MG63 (cell line): ENCODE data around the gene HTR3C. TPM values are rescaled to one million over a fixed set of nuclear protein-coding genes. Genes with fewer than 3 reads are reported as not detected.
"Not testable (repeated sequence)": the region's sequence is repeated elsewhere in the genome, so short reads cannot be mapped to it uniquely, and the experiment has no call there.

Source experiments
- DNase-seq: peaks from one replicate; pipeline ENCODE4 v3.0.0-alpha.2; 2020
- H3K27me3 ChIP-seq: fragments of 250-450 bp; sonication (Bioruptor Pico); 2 replicates; pipeline ENCODE4 v1.5.1; 2020; ENCODE audit warnings: mild to moderate bottlenecking, moderate library complexity
- H3K36me3 ChIP-seq: fragments of 250-450 bp; sonication (Bioruptor Pico); 2 replicates; pipeline ENCODE4 v1.5.1; 2020; ENCODE audit warnings: mild to moderate bottlenecking, moderate library complexity
- H3K4me3 ChIP-seq: fragments of 250-450 bp; sonication (Bioruptor Pico); 2 replicates; pipeline ENCODE4 v1.5.1; 2020; ENCODE audit warnings: mild to moderate bottlenecking, moderate library complexity
- H3K9me3 ChIP-seq: fragments of 250-450 bp; sonication (Bioruptor Pico); 2 replicates; pipeline ENCODE4 v1.5.1; 2020; ENCODE audit warnings: mild to moderate bottlenecking, moderate library complexity
- total RNA-seq: library from RNA; depleted of rRNA; stranded (reverse); fragments of >200 nt; shearing (Covaris generic); gene quantifications from 2 replicates; pipeline ENCODE4 v1.2.3, GENCODE V29; 2014; ENCODE audit warnings: low replicate concordance

The HTR3C gene
- total RNA-seq, 1 experiment from 2014 or later = not detected

GRCh38 chr3:184067573-184068055 lies 14.8 kb downstream of the HTR3C start:
- Histone ChIP-seq H3K4me3 (no peak overlapping the region), H3K27me3 (no peaks in the 10 kb centered on the region), H3K36me3 (no peaks in the 10 kb centered on the region), H3K9me3 (no peaks in the 10 kb centered on the region; the same call in 1 of the 2 replicates)
- no peak for DNase-seq

GRCh38 chr3:184068344-184068743 lies 15.5 kb downstream of the HTR3C start:
- Histone ChIP-seq H3K4me3 (no peak overlapping the region), H3K9me3 (no peaks in the 10 kb centered on the region; the same call in 1 of the 2 replicates), H3K27me3 (peaks cover under 1% of the 10 kb centered on the region), H3K36me3 (no peaks in the 10 kb centered on the region)
- no peak for DNase-seq

GRCh38 chr3:184071142-184071541 lies 18.3 kb downstream of the HTR3C start:
- not testable (repeated sequence) for H3K4me3 ChIP-seq, DNase-seq, H3K27me3 ChIP-seq, H3K9me3 ChIP-seq, H3K36me3 ChIP-seq

- DNase-seq = no peak
- Histone ChIP-seq H3K36me3 (no peaks in the 10 kb centered on the region), H3K4me3 (no peak overlapping the region), H3K27me3 (peaks cover 3% of the 10 kb centered on the region), H3K9me3 (no peaks in the 10 kb centered on the region; the same call in 1 of the 2 replicates)
Measured at GRCh38 chr3:184073621-184074020, 20.8 kb downstream of the HTR3C start.

DNA sequence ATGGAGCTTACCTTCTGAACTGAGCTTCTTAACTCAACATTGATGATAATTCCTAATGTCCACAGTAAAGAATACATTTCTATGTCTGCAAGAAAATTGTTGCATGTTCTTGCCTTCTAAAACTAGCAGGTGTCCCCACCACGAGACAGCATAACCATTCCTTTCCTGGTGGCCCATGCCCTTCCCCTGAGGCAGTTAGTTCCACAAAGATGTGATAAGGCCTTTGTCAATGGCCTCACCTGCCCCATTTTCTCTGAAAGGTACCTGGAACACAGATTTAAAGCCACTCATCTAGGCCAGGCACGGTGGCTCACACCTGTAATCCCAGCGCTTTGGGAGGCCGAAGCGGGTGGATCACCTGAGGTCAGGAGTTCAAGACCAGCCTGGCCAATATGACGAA lies 23.1 kb downstream of the HTR3C start:
- peaks cover 3% of the 10 kb centered on the region for H3K27me3 ChIP-seq
- H3K4me3 ChIP-seq = no peak overlapping the region
- H3K9me3 ChIP-seq = no peaks in the 10 kb centered on the region; the same call in 1 of the 2 replicates
- no peaks in the 10 kb centered on the region for H3K36me3 ChIP-seq
- no peak for DNase-seq

- no peaks in the 10 kb centered on the region for H3K36me3 ChIP-seq
- H3K9me3 ChIP-seq = no peaks in the 10 kb centered on the region
- no peak overlapping the region for H3K4me3 ChIP-seq
- no peak for DNase-seq
- peaks cover 3% of the 10 kb centered on the region for H3K27me3 ChIP-seq
Measured at GRCh38 chr3:184077881-184078280, 25.0 kb downstream of the HTR3C start.

DNA sequence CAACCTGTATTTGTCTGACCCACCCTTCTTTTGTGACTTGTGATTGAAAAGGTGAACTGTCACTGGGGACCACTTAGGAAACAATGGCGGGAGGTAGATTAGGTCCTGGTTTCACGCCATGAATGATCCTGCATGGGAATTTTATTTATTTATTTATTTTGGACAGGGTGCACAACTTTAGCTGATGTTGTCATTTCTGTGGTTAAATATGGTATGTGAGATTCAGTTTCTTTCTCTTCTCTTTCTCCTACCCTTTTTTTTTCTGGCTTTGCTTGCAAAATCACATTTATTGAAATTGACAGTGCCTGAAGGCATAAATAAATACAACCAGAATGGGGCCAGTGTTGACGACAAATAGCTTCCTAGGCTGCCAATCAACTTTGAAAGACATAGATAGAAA lies 26.0 kb downstream of the HTR3C start:
- no peaks in the 10 kb centered on the region for H3K36me3 ChIP-seq
- no peaks in the 10 kb centered on the region; the same call in 1 of the 2 replicates for H3K27me3 ChIP-seq
- no peak overlapping the region for H3K4me3 ChIP-seq
- H3K9me3 ChIP-seq = no peaks in the 10 kb centered on the region
- no peak for DNase-seq

DNA sequence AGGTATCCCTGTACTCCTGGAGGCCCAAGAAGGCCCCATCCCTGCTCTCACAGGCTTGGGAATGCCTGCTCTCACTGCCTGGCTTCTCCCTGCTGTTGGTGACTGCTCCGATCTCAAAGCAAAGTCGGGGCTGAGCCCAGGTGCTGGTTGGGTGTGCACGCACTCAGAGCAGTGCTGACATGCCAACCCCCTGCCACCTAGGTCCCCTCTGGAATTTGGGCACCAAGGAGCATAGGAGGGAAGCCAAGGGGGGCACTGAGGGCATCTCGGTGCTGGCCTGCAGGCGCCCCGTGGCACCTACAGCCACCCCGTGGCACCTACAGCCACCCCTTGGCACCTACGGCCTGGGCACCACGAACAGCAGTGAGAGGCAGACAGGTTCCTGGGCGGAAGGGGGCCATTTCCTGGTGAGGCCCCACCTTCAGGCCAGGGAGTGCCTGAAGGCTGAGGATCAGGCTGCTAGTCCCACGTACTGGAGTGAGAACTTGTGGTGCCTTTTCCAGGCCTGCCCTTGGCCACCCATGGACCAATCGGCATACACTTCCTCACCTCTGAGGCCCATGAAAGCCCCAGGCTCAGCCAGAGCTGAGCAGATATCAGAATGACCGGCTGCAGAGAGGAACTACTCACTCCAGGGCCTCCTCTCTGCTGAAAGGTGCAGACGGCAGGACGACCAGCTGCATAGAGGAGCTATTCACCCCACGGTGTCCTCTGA lies 28.4 kb downstream of the HTR3C start:
- no peaks in the 10 kb centered on the region for H3K27me3 ChIP-seq
- no peaks in the 10 kb centered on the region for H3K36me3 ChIP-seq
- DNase-seq = no peak
- no peak overlapping the region for H3K4me3 ChIP-seq
- H3K9me3 ChIP-seq = peaks cover 10% of the 10 kb centered on the region; the same call in 1 of the 2 replicates

GRCh38 chr3:184082034-184082433 lies 29.2 kb downstream of the HTR3C start:
- Histone ChIP-seq H3K9me3 (peaks cover 10% of the 10 kb centered on the region; the same call in 1 of the 2 replicates), H3K36me3 (no peaks in the 10 kb centered on the region), H3K27me3 (no peaks in the 10 kb centered on the region), H3K4me3 (no peak overlapping the region)
- no peak for DNase-seq

DNA sequence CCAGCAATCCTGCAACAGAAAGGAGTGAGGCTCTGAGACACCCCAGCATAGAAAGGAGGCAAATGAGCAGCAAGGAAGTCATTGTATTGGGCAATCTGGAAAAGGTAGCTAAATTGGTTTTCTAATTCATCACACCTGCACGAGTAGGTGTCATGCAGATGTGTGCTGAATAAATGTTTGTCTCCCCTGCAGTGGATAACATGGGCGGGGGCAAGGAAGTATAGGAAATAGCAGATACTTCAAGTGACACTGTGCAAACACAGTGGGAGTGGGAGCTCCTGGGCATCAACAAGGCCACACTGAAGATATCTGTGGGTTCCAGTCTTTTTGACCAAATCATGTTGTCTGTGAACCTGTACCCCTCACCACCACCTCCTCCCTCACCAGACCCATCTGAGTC lies 29.6 kb downstream of the HTR3C start:
- Histone ChIP-seq H3K4me3 (no peak overlapping the region), H3K9me3 (peaks cover 10% of the 10 kb centered on the region; the same call in 1 of the 2 replicates), H3K27me3 (no peaks in the 10 kb centered on the region), H3K36me3 (no peaks in the 10 kb centered on the region)
- no peak for DNase-seq

- no peak for DNase-seq
Measured at GRCh38 chr3:184085389-184085852, 32.6 kb downstream of the HTR3C start.

DNA sequence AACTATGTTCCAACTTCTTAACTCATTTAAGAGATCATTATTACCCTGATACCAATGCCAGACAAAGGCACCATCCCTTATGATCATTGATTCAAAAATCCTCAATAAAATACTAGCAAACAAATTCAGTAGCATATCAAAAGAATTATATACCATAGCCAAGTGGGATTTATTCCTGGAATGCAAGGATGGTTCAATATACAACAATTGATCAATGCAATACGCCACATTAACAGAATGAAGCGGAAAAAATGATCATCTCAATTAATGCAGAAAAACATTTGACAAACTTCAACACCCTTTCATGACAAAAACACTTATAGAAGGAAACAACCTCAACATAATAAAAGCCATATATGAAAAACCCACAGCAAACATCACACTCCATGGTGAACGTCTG lies 39.4 kb downstream of the HTR3C start:
- Histone ChIP-seq H3K27me3 (no peaks in the 10 kb centered on the region), H3K9me3 (peaks cover 21% of the 10 kb centered on the region), H3K4me3 (no peak overlapping the region), H3K36me3 (no peaks in the 10 kb centered on the region)
- DNase-seq = no peak

More at GRCh38 chr3:184085389-184085852, 32.6 kb downstream of the HTR3C start:
- Histone ChIP-seq H3K9me3 (peaks cover 10% of the 10 kb centered on the region; the same call in 1 of the 2 replicates), H3K27me3 (no peaks in the 10 kb centered on the region), H3K36me3 (no peaks in the 10 kb centered on the region), H3K4me3 (no peak overlapping the region)

GRCh38 chr3:184096811-184097383 lies 44.0 kb downstream of the HTR3C start, which contains the start of gene HTR3E:
Gene HTR3E, plus strand, starts transcription at chr3:184097064. Its CDS starts 466 bp downstream, at chr3:184097530.
- Histone ChIP-seq H3K9me3 (peaks cover 12% of the 10 kb centered on the region), H3K36me3 (no peaks in the 10 kb centered on the region), H3K27me3 (no peaks in the 10 kb centered on the region; the same call in 1 of the 2 replicates), H3K4me3 (no peak within 1 kb of the TSS)
- DNase-seq = no peak

DNA sequence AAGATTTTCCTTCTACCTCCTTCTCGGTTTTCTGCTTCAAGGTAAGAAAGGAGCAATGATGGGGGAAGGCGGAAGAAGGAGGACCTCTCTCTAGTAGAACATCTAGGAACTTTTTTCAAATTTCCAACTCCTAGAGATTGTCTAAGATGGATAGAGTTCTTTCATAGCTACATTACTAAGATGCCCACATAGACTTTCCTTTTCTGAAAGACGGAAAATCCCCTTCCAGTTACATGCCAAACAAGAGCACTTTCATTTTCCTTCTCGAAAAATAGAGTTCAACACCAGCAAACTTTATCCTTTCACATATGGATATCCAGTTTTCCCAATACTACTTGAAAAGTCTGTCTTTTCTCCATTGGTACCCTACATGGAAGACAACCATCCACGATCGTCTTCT lies 44.7 kb downstream of the HTR3C start:
- Histone ChIP-seq H3K27me3 (no peaks in the 10 kb centered on the region; the same call in 1 of the 2 replicates), H3K9me3 (peaks cover 5% of the 10 kb centered on the region), H3K36me3 (no peaks in the 10 kb centered on the region), H3K4me3 (no peak overlapping the region)
- DNase-seq = no peak

- Histone ChIP-seq H3K4me3 (no peak overlapping the region), H3K36me3 (no peaks in the 10 kb centered on the region), H3K9me3 (no peaks in the 10 kb centered on the region), H3K27me3 (no peaks in the 10 kb centered on the region; the same call in 1 of the 2 replicates)
- no peak for DNase-seq
Measured at GRCh38 chr3:184099806-184100686, 47.2 kb downstream of the HTR3C start.
